NCI-H1694 (cell line): ENCODE results near the gene MSGN1.
A peak's percentile ranks its signal among the peaks of the same experiment; 100 is the strongest.

Source experiments
- DNase-seq: peaks from one replicate; lab custom pipeline; 2025; lab: John Stamatoyannopoulos, UW

Gene MSGN1

DNA sequence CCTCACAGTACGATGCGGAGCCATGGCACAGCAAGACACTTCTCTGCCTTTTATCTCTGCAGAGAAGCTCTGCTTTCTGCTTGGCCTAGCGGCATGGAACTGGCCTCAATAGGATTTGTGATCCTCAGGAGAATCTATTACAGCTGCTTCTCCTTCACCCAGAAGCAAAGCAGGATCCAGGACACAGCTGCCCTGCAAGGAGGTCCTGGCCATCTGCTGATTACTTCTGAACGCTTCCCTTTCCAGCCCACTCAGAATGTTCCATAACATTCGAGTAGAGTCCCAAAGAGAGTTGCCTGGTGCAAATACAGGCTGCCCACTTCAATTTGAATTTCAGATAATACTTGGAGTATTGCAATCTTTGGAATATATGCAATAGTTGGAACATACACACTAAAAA, 33.0 kb downstream of the MSGN1 start:
- no peak for DNase-seq

DNA sequence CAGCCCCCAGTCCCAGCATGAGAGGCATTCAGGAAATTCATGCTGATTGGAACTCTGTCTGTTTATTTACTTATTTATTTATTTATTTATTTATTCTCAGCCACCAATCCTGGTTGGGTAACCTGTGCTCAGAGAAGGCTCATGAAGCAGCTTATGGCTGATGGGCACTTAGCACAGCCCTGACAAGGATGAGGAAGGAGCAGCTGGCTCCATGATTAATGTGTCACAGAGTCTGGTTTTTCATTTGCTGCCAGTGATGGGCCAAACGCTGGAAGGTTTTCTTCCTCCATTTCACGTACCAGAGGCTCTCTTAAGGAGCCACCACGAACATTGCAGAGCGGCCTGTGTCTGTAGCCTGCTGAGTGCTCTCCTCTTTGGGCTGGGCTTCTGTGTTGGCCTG, 33.9 kb downstream of the MSGN1 start:
- no peak for DNase-seq

DNA sequence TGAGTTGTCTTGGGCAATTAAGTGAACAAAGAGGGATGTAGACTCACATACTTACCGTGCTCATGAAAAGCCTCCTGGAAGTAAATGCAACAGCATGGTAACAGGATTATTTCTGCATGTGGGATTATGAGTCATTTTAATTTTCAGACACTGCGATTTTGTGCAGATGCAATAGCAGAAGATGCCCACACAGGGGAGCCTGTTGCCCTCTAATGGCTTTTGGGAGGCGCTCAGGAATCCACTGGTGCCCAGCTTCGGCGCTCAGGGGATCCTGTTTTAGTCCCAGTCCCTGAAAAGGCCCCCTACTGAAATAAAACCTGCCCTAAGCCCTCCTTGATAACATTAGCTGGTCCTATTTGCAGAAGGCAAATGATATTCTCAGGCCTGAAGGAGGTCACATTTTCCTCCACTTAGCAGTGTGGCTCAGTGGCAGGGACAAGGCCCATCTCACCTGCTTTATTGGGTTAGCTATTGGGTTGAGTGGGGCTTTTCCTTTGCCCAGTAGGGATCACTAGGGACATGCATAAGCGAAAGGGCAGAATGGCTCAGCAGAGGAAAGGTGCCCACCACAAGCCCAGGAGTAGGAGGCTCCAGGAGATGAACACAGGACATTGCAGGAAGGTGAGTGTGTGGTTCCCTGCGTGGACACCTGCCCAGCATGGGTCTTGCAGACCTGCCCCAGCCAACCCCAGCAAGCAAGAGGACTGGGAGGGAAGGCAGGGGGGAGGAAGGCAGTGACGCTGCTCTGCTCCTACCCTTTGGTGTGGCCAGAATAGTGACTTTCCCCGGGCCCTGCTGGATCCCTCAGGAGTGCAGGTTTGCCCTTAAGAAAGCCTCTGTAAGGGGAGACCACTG, 35.7 kb downstream of the MSGN1 start:
- peak; percentile 82 for DNase-seq

DNA sequence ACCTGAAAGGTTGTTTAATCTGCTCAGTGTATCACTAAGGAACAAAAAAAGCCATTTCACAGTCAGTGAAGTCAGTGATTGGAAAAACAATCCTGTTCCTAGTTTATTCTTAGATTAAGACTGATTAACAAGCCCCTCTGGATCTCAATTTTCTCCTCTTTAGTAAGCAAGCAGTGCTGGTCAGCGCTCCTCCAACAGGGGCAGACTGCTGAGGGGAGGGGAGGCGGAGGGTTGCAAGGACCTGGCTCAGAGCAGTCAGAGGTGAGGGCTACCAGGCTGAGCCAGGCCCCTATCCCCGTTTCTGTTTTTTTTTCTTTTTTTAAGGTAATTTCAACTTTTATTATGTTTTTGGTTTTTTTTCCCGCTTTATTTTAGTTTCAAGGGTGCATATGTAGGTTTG, 37.5 kb downstream of the MSGN1 start:
- DNase-seq = no peak

DNA sequence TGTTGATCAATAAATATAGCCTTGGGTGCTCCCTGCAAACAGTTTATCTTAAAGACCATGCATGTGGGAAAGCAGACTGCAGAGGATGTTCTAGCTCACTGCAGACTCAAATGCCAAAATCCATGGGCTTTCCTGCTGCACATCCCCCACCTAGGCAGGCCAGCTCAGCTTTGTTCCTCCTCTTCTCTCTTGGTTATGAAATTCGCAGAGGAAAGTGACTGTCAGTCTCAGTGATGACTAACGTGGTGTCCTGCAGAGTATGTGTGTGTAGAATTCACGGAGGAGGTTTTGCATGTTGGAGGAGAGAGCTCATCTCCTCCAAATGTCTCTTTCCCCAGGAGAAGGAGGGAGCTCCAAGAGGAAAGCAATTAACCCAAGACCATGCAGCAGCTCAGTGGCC, 40.8 kb downstream of the MSGN1 start:
- DNase-seq = no peak

DNA sequence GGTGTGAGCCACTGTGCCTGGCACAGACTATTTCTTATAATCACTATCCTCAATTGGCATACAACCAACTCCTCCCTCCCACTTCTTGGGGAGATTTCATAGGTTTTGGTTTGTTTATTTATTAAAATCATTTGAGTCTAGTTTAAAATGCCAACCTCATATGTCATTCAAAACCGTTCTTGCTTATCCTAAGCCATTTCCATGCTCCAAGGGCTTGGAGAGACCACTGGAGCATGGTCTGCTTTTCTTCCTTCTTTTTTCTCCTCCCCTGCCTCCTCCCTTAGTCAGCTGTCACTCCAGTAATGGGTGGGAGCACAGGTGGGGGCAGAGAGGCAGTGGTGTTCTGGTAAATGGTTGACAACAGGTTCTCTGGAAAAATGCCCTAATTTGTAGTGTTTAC, 41.8 kb downstream of the MSGN1 start:
- DNase-seq = no peak

DNA sequence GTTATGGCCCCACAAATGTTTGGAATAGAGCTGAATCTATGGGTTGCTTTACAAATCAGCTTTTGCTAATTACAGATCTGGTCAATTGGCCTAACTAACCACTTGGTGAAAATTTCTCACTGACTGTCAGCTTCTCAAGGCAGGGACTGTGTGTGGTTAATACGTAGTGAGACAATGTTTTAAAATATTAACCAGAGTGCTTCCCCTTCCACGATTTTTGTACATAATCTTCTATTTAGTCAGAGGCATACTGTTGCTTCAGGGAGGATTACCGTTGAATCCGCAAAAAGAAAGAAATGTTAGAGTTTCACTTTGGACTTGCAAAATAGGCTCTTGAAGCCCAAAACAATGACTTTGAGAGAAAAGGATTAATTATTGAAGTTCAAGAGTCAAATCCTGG, 47.3 kb downstream of the MSGN1 start:
- DNase-seq = no peak

DNA sequence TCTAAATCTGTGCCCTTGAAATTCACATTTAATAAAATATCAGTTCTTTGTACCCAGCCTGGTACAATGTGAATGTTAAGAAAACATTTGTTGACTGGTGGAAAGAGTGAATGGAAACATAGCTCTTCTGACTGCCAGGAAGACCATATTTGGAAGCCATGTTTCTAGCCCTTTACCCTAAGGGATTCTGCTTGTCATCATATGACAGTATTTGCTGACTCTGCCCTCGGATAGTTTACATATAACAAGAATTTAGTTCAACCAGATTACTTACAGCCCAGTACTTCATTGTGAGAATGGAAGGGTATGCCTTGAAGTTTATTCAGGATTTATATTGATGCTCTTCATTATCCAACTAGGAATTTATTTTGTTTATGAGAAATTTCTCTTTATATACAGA, 48.4 kb downstream of the MSGN1 start:
- no peak for DNase-seq

DNA sequence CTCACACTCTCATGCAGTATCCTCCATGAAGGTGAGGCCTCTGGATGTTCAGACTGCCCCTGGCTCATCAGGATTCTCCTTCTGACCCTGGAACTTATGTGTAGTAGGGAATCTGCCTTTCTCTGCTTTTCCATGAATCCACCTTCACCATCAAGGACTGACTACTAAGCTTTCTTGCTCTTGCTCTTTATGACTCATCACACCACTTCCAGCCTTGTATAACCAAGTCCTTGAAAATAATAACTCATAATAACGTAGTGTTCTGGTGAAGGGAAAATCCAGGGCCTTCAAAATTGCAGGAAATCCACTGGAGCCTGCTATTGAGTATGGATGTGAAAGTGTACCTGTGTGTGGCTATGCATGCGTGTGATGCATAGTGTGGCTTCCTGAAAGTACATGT, 50.9 kb downstream of the MSGN1 start:
- no peak for DNase-seq
